Loucy (cell line): ENCODE measurements around the gene KLK3.

ENCODE experiments used
- H2AFZ ChIP-seq: fragments of 200-600 bp; sonication (generic); 2 replicates; pipeline ENCODE4 v1.6.0; 2016; ENCODE audit warnings: antibody characterized with exemption, mild to moderate bottlenecking, low read length, moderate library complexity
- H3F3A ChIP-seq: fragments of 200-600 bp; 2 replicates; pipeline ENCODE4 v1.6.0; 2016; ENCODE audit warnings: antibody characterized with exemption, low read depth, mild to moderate bottlenecking
- H3K27me3 ChIP-seq: fragments of 200-600 bp; sonication (generic); 2 replicates; pipeline ENCODE4 v1.6.1; 2014; ENCODE audit warnings: low read length, mild to moderate bottlenecking; ENCODE audit not compliant: insufficient read depth, poor library complexity, severe bottlenecking
- H3K36me3 ChIP-seq: fragments of 200-600 bp; sonication (generic); 2 replicates; pipeline ENCODE4 v1.6.1; 2016; ENCODE audit warnings: low read length; ENCODE audit not compliant: insufficient read depth
- H3K4me1 ChIP-seq: fragments of 200-600 bp; sonication (generic); 2 replicates; pipeline ENCODE4 v1.5.1; 2014; ENCODE audit warnings: low read length, mild to moderate bottlenecking; ENCODE audit not compliant: insufficient read depth, poor library complexity, severe bottlenecking
- H3K4me2 ChIP-seq: fragments of 200-600 bp; sonication (generic); 2 replicates; pipeline ENCODE4 v1.6.0; 2014; ENCODE audit warnings: antibody characterized with exemption, low read length, low read depth, mild to moderate bottlenecking; ENCODE audit not compliant: poor library complexity, severe bottlenecking
- H3K4me3 ChIP-seq: fragments of 200-600 bp; sonication (generic); 2 replicates; pipeline ENCODE4 v1.5.1; 2014; ENCODE audit warnings: low read length, mild to moderate bottlenecking, mixed read lengths; ENCODE audit not compliant: poor library complexity, severe bottlenecking
- H3K79me2 ChIP-seq: fragments of 200-600 bp; sonication (generic); 2 replicates; pipeline ENCODE4 v1.6.1; 2014; ENCODE audit warnings: low read length; ENCODE audit not compliant: insufficient read depth
- H3K9ac ChIP-seq: fragments of 200-600 bp; sonication (generic); 2 replicates; pipeline ENCODE4 v1.6.0; 2014; ENCODE audit warnings: mild to moderate bottlenecking, low read depth, low read length, moderate library complexity; ENCODE audit not compliant: poor library complexity, severe bottlenecking
- H3K9me2 ChIP-seq: fragments of 200-600 bp; sonication (generic); replicated peaks from 2 replicates; pipeline ENCODE4 v1.6.1; 2016; ENCODE audit warnings: low read depth, low read length, mixed read lengths
- H3K9me3 ChIP-seq: fragments of 200-600 bp; sonication (generic); 2 replicates; pipeline ENCODE4 v1.6.1; 2014; ENCODE audit warnings: mild to moderate bottlenecking, antibody characterized with exemption, low read length, low read depth; ENCODE audit not compliant: insufficient read depth
- H4K20me1 ChIP-seq: fragments of 200-600 bp; sonication (generic); 2 replicates; pipeline ENCODE4 v1.6.0; 2014; ENCODE audit warnings: antibody characterized with exemption, low read length, mild to moderate bottlenecking; ENCODE audit not compliant: insufficient read depth, poor library complexity, severe bottlenecking
- EZH2phosphoT487 ChIP-seq: fragments of 200-600 bp; IDR thresholded peaks from 2 replicates; pipeline ENCODE4 v1.6.1; 2018; ENCODE audit warnings: antibody characterized with exemption, mild to moderate bottlenecking, moderate library complexity, borderline replicate concordance
- TF ChIP-seq, protein P1 (sequence below): fragments of 200-600 bp; sonication (generic); conservative IDR thresholded peaks from 2 replicates; pipeline ENCODE4 v1.5.1; 2014; ENCODE audit warnings: mild to moderate bottlenecking, antibody characterized with exemption, low read length

Gene KLK3

DNA sequence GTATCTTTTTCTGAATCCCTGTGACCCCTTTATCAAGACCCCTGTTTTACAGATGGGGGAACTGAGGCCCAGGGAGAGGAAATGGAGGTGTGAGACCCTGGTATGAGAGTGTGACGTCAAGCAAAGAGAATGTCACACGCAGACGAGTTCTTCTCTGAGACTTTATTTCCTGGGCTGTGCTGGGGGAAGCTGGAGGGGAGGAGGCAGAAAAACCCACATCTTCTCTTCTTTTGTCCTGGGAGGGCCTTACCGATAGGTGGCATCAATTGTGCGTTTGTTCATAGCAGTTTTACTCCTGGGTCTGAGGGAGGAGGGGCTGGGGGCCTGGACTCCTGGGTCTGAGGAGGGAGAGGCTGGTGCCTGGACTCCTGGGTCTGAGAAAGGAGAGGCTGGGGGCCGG is 16.5 kb upstream of the KLK3 start:
- Histone ChIP-seq H4K20me1 (no peaks in the 10 kb centered on the region), H2AFZ (no peak overlapping the region), H3K27me3 (no peaks in the 10 kb centered on the region), H3K9me3 (no peaks in the 10 kb centered on the region), H3F3A (no peaks in the 10 kb centered on the region), H3K9me2 (no peaks in the 10 kb centered on the region), H3K4me2 (no peak overlapping the region), H3K4me1 (no peaks in the 10 kb centered on the region), H3K36me3 (no peaks in the 10 kb centered on the region), H3K4me3 (no peak overlapping the region), H3K9ac (no peak overlapping the region), H3K79me2 (no peaks in the 10 kb centered on the region)
- TF ChIP-seq, protein P1, sequence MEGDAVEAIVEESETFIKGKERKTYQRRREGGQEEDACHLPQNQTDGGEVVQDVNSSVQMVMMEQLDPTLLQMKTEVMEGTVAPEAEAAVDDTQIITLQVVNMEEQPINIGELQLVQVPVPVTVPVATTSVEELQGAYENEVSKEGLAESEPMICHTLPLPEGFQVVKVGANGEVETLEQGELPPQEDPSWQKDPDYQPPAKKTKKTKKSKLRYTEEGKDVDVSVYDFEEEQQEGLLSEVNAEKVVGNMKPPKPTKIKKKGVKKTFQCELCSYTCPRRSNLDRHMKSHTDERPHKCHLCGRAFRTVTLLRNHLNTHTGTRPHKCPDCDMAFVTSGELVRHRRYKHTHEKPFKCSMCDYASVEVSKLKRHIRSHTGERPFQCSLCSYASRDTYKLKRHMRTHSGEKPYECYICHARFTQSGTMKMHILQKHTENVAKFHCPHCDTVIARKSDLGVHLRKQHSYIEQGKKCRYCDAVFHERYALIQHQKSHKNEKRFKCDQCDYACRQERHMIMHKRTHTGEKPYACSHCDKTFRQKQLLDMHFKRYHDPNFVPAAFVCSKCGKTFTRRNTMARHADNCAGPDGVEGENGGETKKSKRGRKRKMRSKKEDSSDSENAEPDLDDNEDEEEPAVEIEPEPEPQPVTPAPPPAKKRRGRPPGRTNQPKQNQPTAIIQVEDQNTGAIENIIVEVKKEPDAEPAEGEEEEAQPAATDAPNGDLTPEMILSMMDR, result peak; percentile 35; the same call in 1 of the 2 replicates
- TF ChIP-seq EZH2phosphoT487, result no peak

DNA sequence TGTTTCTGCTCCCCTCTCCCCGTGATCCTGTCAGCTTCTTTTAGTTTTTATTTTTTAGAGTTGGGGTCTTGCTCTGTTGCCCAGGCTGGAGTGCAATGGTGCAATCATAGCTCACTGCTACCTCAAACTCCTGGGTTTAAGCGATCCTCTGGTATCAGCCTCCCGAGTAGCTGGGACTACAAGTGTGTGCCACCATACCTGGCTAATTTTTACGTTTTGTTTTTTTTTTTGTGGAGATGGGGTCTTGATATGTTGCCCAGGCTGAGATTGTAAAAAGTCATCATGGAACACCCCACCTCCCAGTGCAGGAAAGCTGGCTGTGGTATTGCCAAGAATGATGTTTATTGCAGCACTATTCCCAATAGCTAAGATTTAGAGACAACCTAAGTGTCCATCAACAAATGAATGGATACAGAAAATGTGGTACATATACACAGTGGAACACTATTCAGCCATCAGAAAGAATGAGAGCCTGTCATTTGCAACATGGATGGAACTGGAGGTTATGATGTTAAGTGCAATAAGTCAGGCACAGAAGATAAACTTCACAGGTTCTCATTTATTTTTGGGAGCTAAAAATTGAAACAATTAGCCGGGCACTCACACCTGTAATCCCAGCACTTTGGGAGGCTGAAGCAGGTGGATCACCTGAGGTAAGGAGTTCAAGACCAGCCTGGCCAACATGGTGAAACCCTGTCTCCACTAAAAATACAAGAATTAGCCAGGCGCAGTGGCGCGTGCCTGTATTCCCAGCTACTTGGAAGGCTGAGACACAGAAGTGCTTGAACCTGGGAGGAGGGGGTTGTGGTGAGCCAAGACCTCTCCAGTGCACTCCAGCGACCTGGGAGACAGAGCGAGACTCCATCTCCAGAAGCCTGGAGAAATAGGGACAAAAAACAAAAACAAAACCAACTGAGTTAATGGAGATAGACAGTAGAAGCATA is 14.7 kb upstream of the KLK3 start:
- no peaks in the 10 kb centered on the region for H3F3A ChIP-seq
- no peaks in the 10 kb centered on the region for H3K9me3 ChIP-seq
- no peak overlapping the region for H3K4me2 ChIP-seq
- H2AFZ ChIP-seq, result no peak overlapping the region
- no peaks in the 10 kb centered on the region for H3K4me1 ChIP-seq
- H3K27me3 ChIP-seq, result no peaks in the 10 kb centered on the region
- no peak overlapping the region for H3K9ac ChIP-seq
- TF ChIP-seq, protein P1, result no peak
- TF ChIP-seq EZH2phosphoT487, result no peak
- H3K36me3 ChIP-seq, result no peaks in the 10 kb centered on the region
- no peaks in the 10 kb centered on the region for H3K79me2 ChIP-seq
- no peak overlapping the region for H3K4me3 ChIP-seq
- H4K20me1 ChIP-seq, result no peaks in the 10 kb centered on the region
- H3K9me2 ChIP-seq, result no peaks in the 10 kb centered on the region

DNA sequence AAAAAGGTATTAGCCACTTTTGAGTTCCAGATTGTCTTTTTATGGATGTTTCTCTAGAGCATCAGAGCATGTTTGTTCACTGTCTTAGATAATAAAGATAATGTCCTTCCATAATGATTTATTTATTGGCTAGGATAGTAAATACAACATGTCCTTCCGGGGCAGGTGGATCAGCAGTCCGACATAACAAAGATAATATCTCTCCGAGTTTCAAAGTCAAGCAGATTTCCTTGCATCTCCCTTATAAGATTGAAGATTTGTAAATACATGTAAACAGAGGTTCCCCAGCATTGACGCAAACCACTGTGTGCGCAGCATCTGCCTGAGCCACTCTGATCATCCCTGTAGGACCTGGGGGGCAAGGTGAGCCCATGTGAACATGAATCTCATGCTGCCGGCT is 12.6 kb upstream of the KLK3 start:
- TF ChIP-seq, protein P1, result no peak
- no peak for TF ChIP-seq EZH2phosphoT487

More for the DNA sequence above, 12.6 kb upstream of the KLK3 start:
- H3K36me3 ChIP-seq, result no peaks in the 10 kb centered on the region
- no peaks in the 10 kb centered on the region for H3K27me3 ChIP-seq
- H3K9ac ChIP-seq, result no peak overlapping the region
- no peaks in the 10 kb centered on the region for H4K20me1 ChIP-seq
- no peaks in the 10 kb centered on the region for H3K79me2 ChIP-seq
- no peak overlapping the region for H3K4me2 ChIP-seq
- H3K9me2 ChIP-seq, result no peaks in the 10 kb centered on the region
- no peak overlapping the region for H3K4me3 ChIP-seq
- no peaks in the 10 kb centered on the region for H3K4me1 ChIP-seq
- no peaks in the 10 kb centered on the region for H3F3A ChIP-seq
- H2AFZ ChIP-seq, result no peak overlapping the region
- no peaks in the 10 kb centered on the region for H3K9me3 ChIP-seq
